HG03558 (cell line): ENCODE results near the gene FER1L5.

Experiments
- ATAC-seq: cut with Tn5 transposase; IDR thresholded peaks from one replicate; pipeline ENCODE4 v1.9.1; 2021; ENCODE audit warnings: moderate number of reproducible peaks; ENCODE audit not compliant: unreplicated experiment; ENCODE audit errors: extremely low read depth

Gene FER1L5

DNA sequence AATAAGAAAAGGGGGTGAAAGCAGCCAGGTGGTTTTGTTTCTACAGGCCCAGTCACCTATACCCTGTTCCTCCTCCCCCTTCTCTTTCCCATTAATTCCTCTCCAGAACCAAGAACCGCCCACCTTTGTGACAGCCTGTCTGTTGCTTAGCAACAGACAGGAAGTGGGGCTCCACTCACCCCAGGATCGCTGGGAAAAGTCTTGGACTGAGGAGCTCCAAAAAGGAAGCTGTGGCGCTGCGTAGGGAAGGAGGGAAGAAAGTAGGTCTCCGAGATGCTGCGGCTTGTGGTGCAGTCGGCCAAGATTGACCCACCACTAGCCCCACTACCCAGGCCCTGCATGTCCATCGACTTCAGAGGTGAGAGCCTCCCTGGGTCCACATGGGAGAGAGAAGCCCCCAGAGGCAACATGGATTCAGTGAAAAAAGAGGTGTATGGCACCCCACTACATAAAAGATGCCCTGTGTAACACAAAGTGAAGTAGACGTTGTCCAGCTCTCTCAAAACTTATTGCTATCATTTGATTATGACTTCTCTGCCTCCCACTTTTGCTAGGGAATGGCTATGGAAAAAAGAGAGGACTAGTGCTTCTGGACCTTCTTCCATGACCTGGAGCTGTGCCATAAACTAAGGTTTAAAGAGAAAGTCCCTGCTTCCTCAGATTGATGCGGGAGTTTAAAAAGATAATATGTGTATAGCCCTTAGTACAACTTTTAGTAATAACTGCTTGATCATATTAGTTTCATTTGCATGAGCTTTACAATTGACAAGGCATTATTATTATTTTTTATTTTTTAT lies at the start of gene FER1L5:
FER1L5 (plus strand) TSS at position 201 of the 797 bp plus-strand sequence; CDS start at position 274, 73 bp downstream.
- no peak for ATAC-seq

GRCh38 chr2:96594282-96594681 lies 48.3 kb upstream of the FER1L5 start:
- no peak for ATAC-seq

- no peak for ATAC-seq
These were observed 47.8 kb upstream of the FER1L5 start for GRCh38 chr2:96594691-96595152.

DNA sequence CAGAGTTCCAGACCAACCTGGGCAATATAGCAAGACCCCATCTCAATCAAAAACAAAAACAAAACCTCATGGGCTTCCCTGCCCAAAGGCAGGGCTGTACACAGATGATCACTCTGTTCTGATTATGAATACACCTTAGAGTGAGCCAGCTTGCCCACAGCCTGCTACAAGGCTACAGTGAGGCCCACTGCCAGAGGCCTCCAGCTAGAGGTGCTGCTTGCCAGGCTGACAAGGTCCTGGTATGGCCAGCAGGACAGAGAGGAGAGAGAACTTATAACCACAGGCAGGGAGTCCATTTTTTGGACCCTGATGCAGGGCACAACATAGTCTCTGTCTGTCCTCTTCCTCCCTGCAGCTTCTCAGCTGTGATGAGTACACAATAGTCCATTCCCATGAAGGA lies 46.0 kb upstream of the FER1L5 start:
- no peak for ATAC-seq

- ATAC-seq, result no peak
These were observed 42.6 kb upstream of the FER1L5 start for GRCh38 chr2:96599941-96600340.

DNA sequence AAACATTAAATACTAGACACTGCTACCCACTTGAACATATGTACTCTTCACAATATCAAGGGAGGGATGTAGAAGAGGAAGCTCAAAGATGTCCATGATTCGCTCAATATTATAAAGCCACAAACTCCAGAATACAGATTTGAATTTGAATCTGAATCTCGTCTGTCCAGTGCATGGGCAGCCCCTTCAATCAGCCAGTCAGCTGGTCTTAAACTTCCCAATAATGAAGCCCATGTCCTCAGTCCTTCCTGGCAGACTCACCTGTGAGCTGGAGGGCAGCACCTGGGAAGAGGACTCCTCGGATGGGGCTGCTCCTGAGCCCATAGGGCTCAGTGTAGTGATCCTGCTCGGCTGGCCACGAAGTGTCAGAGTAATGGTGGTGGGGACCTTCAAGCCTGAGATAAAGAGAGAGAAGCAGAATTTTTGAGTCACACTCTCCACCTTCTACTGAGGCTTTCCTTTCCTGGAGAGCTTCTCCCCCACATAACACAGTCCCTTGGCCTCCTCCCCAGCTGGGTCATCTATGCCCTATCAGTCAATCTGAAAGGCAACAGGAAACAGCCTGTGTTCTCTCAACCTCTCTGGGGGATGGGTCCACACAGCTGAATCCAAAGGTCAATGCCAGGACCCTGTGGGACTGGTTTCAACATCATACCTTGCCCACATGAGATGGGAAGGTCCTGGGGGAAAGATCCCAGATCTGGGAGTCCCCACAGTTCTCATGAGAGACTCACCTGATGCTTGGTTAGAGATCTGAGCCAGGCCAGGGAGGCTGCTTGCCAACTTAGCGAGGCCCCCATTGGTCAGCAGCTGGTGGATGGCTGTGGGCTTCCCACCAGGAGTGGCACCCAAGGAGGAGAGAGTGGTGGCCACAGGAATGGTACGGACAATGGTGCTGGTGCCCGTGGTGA lies 40.9 kb upstream of the FER1L5 start:
- no peak for ATAC-seq

GRCh38 chr2:96602330-96602823 lies 40.2 kb upstream of the FER1L5 start:
- ATAC-seq, result no peak

- no peak for ATAC-seq
These were observed 38.5 kb upstream of the FER1L5 start for GRCh38 chr2:96604104-96604503.

GRCh38 chr2:96608469-96609455 lies 33.8 kb upstream of the FER1L5 start:
- ATAC-seq, result no peak

- no peak for ATAC-seq
These were observed 26.4 kb upstream of the FER1L5 start for GRCh38 chr2:96616128-96616527.

DNA sequence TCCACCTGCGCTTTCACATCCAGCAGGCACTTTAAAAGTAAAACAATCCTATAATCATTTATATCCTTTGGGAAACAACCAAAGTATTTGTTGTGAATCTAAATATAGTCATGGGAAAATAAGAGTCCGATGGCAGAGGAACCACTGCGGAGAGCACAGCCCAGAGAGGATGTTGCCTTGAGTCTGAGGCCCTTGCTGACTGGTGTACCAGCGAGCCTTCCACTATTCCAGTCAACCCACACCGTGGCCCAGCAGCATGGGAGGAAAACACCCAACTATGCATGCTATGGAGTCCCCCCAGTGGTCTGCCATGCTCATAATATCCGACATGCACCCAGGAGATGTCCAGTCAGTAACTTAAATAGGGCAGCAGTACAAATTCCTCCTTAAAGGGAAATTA lies 26.0 kb upstream of the FER1L5 start:
- ATAC-seq, result no peak

DNA sequence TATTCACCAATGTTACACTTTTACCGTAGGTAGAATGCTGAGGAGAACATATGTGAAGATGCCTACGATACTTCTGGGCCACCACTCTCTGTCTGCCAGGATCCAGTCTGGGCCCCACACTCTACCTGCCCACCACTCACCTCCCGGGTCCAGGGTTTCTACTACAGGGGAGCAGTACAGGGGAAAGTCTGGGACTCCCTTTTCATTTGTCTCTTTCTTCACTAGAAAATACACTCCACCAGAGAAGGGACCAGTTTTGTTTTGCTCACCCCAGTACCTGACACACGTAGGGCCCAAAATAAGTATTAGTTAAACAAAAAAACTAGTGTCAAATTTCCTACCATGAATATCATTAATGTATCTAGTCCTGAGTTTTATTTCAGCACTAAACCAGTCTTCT lies 25.6 kb upstream of the FER1L5 start:
- ATAC-seq, result no peak

GRCh38 chr2:96618596-96619283 lies 23.8 kb upstream of the FER1L5 start:
- no peak for ATAC-seq

- ATAC-seq, result no peak
These were observed 20.0 kb upstream of the FER1L5 start for GRCh38 chr2:96622544-96622943.

DNA sequence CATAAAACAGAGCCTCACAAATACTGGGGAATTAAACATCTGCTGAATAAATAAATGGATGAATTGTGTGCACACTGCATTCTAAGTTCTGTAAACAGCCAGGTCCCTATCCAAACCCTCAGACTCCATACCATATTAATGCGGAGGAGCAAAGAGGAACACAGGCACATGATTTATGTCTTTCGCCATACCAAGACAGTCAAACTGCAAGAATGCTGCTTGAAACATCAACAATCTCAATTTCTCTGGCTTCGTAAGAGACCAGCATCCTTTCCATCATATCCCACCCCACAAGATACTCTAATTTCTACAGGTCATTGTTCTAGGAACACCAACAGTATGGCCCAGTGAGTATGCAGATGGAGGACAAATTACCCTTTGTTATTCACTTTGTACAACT lies 19.4 kb upstream of the FER1L5 start:
- ATAC-seq, result no peak

DNA sequence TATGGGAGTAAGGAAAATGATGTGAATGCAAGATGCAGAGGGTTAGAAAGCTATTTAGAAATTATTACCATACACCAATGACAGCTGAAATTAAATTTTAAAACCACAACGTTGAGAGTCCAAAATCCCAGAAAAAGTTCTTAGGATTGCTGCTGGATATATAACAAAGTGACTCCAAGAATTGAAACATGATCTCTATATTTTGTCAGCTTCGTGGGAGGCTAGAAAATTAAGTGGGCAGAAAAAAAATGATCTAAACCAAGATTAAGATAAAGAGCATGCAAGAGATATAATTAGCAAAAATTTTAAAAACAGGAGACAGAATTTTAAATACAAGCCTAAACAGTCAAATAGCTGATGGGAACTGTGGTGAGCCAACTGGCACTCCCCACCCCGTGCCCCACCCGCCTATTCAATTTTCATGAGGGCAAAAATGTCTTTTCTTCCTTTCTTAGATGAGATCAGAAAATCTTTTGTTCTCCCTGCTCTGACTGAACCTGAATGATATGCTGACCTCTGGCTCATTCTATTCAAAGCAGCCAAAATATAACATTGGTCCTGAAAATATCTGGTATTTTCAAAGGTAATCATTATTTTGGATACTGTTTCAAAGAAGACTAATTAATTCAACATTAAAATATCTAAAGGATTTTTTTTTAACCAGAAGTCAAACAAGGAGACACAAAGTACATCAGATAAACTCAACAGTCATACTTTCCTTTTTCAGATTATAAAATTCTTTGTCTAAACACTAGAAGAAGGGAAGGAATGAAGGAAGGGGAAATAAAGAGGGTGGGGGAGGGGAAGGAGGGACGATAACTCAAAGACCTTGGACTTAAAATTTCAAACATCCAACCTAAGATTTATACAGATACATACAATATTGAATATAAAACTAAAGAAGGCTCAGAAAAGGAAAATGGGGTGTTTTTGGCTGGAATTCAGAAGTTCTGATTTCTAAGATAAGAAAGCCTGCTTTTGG lies 16.7 kb upstream of the FER1L5 start:
- no peak for ATAC-seq

GRCh38 chr2:96626553-96626942 lies 16.0 kb upstream of the FER1L5 start:
- ATAC-seq, result no peak

DNA sequence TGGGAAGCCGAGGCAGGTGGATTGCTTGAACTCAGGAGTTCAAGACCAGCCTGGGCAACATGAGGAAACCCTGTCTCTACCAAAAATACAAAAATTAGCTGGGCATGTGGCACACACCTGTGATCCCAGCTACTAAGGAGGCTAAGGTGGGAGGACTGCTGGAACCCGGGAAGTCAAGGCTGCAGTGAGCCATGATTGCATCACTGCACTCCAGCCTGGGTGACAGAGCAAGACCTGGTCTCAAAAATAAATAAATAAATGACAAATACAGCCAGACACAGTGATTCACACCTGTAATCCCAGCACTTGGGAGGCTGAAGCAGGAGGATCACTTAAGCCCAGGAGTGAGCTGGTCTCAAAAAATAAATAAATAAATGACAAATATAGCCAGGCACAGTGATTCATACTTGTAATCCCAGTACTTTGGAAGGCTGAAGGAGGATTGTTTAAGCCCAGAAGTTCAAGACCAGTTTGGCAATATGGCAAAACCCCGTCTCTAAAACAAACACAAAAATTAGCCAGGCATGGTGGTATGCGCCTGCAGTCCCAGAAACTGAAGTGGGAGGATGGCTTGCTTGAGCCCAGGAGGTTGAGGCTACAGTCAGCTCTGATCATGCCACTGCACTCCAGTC lies 10.6 kb upstream of the FER1L5 start:
- ATAC-seq, result no peak
